A673 (cell line): Measurements from ENCODE around the gene MIDN. TPM values are rescaled to one million over a fixed set of nuclear protein-coding genes. Genes with fewer than 3 reads are reported as not detected.

Experiments used
- BruUV-seq: library from RNA; stranded (reverse); fragments of 400-500 nt; replicated peaks from 2 replicates; lab custom pipeline; 2021; lab: Mats Ljungman, UMichigan
- CTCF ChIA-PET: fragments of 300-600 bp; sonication (Branson Sonifier 250); formaldehyde crosslinking; loops from one replicate; lab custom pipeline; 2022; ENCODE audit warnings: antibody characterized with exemption; lab: Charles Lee
- POLR2A ChIA-PET: fragments of 300-600 bp; sonication (Branson Sonifier 250); formaldehyde crosslinking; loops from one replicate; lab custom pipeline; 2022; ENCODE audit warnings: antibody characterized with exemption; ENCODE audit not compliant: low non-redundant PET; lab: Charles Lee
- DNase-seq: peaks from one replicate; pipeline ENCODE4 v3.0.0-alpha.2; 2015; ENCODE audit warnings: low spot score
- H3K27ac ChIP-seq: fragments of 200-600 bp; sonication (generic); 2 replicates; pipeline ENCODE4 v1.5.1; 2016; ENCODE audit warnings: mixed run types, low read depth, mild to moderate bottlenecking, mixed read lengths, antibody characterized with exemption, low read length; ENCODE audit not compliant: poor library complexity, severe bottlenecking
- H3K27me3 ChIP-seq: fragments of 200-600 bp; sonication (generic); replicated peaks from 2 replicates; pipeline ENCODE4 v1.6.1; 2017; ENCODE audit warnings: mixed run types, low read depth, mild to moderate bottlenecking, mixed read lengths, antibody characterized with exemption, low read length; ENCODE audit not compliant: insufficient read depth, poor library complexity
- H3K36me3 ChIP-seq: fragments of 200-600 bp; sonication (generic); 2 replicates; pipeline ENCODE4 v1.6.1; 2016; ENCODE audit warnings: mixed run types, mild to moderate bottlenecking, mixed read lengths, antibody characterized with exemption, low read length; ENCODE audit not compliant: insufficient read depth, poor library complexity, severe bottlenecking
- H3K4me1 ChIP-seq: fragments of 200-600 bp; sonication (generic); 2 replicates; pipeline ENCODE4 v1.6.1; 2017; ENCODE audit warnings: mixed run types, mild to moderate bottlenecking, mixed read lengths, antibody characterized with exemption, low read length; ENCODE audit not compliant: insufficient read depth, poor library complexity, severe bottlenecking
- H3K4me3 ChIP-seq: fragments of 200-600 bp; sonication (generic); 2 replicates; pipeline ENCODE4 v1.5.1; 2016; ENCODE audit warnings: low read depth, mixed run types, mild to moderate bottlenecking, mixed read lengths, low read length; ENCODE audit not compliant: poor library complexity, severe bottlenecking
- H3K9me3 ChIP-seq: fragments of 200-600 bp; sonication (generic); 2 replicates; pipeline ENCODE4 v1.6.1; 2016; ENCODE audit warnings: mixed run types, low read depth, mild to moderate bottlenecking, mixed read lengths, antibody characterized with exemption, low read length; ENCODE audit not compliant: poor library complexity, severe bottlenecking
- CTCF ChIP-seq: fragments of 300-800, 200-600 bp; sonication (generic); conservative IDR thresholded peaks from 2 replicates; pipeline ENCODE4 v1.5.1; 2017; ENCODE audit warnings: low read depth, mild to moderate bottlenecking, antibody characterized with exemption, low read length, moderate library complexity, mixed read lengths
- EZH2 ChIP-seq: fragments of 200-600 bp; sonication (generic); IDR thresholded peaks from 2 replicates; pipeline ENCODE4 v1.6.1; 2017; ENCODE audit warnings: borderline replicate concordance, low read depth, mild to moderate bottlenecking, mixed read lengths, antibody characterized with exemption, low read length; ENCODE audit not compliant: poor library complexity, severe bottlenecking
- intact Hi-C: fragments of 100-400 bp; cut with micrococcal nuclease; formaldehyde crosslinking; loops from one replicate; pipeline ENCODE4 v1.10.0; 2022; ENCODE audit not compliant: unreplicated experiment
- total RNA-seq: library from RNA; stranded (reverse); gene quantifications from 2 replicates; pipeline ENCODE4 v1.2.3, GENCODE V29; 2021

MIDN gene
- total RNA-seq, 1 experiment from 2014 or later, result 169 TPM

- ChIA-PET POLR2A (no interaction called here), CTCF (interaction anchor here (0.6 to 1.4 kb wide), 2 partner anchors 8 to 202 kb away, joined by 3 to 4 read pairs; no protein-coding TSS in a partner anchor)
- H3K4me3 ChIP-seq, result no peak overlapping the region
- H3K27ac ChIP-seq, result peak overlapping the region; percentile 87
- DNase-seq, result no peak
- H3K4me1 ChIP-seq, result peaks cover 49% of the 10 kb centered on the region
- no TSS peak for BruUV-seq
- no peak for TF ChIP-seq EZH2
- TF ChIP-seq CTCF, result no peak
- intact Hi-C loops, result loop anchor here (10.0 kb wide), 1 partner anchor 190 kb away; the partner anchor contains the start of genes CNN2, RNU6-2 and TMEM259
- H3K27me3 ChIP-seq, result no peaks in the 10 kb centered on the region
- no peaks in the 10 kb centered on the region for H3K9me3 ChIP-seq
- H3K36me3 ChIP-seq, result peaks cover 3% of the 10 kb centered on the region
These were observed 34.0 kb upstream of the MIDN start for GRCh38 chr19:1214299-1214861.

GRCh38 chr19:1214862-1215731 is 33.3 kb upstream of the MIDN start:
- Histone ChIP-seq H3K36me3 (peaks cover 3% of the 10 kb centered on the region), H3K9me3 (no peaks in the 10 kb centered on the region), H3K4me3 (no peak overlapping the region), H3K27me3 (no peaks in the 10 kb centered on the region), H3K4me1 (peaks cover 43% of the 10 kb centered on the region), H3K27ac (peak overlapping the region; percentile 87)
- BruUV-seq, result no TSS peak
- intact Hi-C loops, result loop anchor here (10.0 kb wide), 1 partner anchor 190 kb away; the partner anchor contains the start of genes CNN2, RNU6-2 and TMEM259
- POLR2A ChIA-PET, result interaction anchor here (0.6 kb wide), 1 partner anchor 11 kb away, joined by 5 read pairs; no protein-coding TSS in a partner anchor
- TF ChIP-seq EZH2 (no peak), CTCF (no peak)
- no peak for DNase-seq
- CTCF ChIA-PET, result no interaction called here

- peak overlapping the region; percentile 5 for H3K27ac ChIP-seq
- POLR2A ChIA-PET, result no interaction called here
These were observed 31.6 kb upstream of the MIDN start for GRCh38 chr19:1216756-1217155.

More at GRCh38 chr19:1216756-1217155, 31.6 kb upstream of the MIDN start:
- H3K4me1 ChIP-seq, result peaks cover 32% of the 10 kb centered on the region
- CTCF ChIA-PET, result no interaction called here
- TF ChIP-seq CTCF (no peak), EZH2 (no peak)
- H3K4me3 ChIP-seq, result no peak overlapping the region
- BruUV-seq, result no TSS peak
- H3K27me3 ChIP-seq, result no peaks in the 10 kb centered on the region
- H3K9me3 ChIP-seq, result no peaks in the 10 kb centered on the region
- intact Hi-C loops, result loop anchor here (10.0 kb wide), 1 partner anchor 192 kb away; the partner anchor contains the start of genes CNN2, RNU6-2 and TMEM259
- DNase-seq, result no peak
- H3K36me3 ChIP-seq, result peaks cover 16% of the 10 kb centered on the region
